Measurements from ENCODE around the gene NKTR.
A peak's percentile ranks its signal among the peaks of the same experiment; 100 is the strongest.
"Not testable (repeated sequence)": the region's sequence is repeated elsewhere in the genome, so short reads cannot be mapped to it uniquely, and the experiment has no call there.

The NKTR gene

DNA sequence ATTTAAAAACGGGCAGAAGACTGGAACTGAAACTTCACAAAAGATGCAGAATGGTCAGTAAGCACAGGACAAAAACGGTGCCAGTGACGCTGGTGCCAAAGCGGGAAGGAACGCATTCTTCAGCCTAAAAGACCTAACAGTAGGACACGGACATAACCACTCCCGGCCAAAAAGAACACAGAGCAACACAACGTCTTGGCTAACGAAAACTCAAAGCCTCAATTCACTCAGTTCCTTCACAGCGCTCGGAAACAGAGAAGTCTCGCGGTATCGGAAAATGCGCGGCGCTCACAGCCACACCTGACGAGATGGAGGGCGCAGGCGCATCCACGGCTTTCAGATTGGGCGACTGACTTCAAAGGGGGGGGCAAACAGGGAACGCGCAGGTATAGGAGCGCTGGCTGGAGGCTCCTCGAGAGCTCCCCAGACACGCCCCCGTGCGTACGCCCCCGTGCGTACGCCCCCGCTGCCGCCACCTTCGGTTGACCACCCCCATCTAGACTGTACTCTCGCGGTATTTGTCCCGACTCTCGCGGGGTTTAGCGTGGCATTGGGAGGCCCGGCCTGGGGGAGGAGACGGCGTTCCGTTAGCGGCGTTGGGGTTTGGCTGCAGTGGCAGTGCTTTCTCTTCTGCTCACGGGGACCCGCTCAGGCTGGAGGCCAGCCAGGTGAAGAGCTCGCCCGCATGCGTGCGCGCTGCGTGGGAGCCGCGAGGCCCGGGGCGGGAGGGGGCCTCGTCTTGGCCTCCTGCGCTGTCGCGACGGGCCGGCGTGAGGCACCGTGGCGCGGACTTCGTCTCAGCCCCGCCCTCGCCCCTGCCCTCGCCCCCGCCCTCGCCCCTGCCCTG, at the start of gene NKTR:
TSS of gene NKTR (plus strand) at position 576 of the 847 bp plus-strand sequence. CDS start 321 bp downstream, outside the sequence.
- peak; percentile 93 for DNase-seq

DNA sequence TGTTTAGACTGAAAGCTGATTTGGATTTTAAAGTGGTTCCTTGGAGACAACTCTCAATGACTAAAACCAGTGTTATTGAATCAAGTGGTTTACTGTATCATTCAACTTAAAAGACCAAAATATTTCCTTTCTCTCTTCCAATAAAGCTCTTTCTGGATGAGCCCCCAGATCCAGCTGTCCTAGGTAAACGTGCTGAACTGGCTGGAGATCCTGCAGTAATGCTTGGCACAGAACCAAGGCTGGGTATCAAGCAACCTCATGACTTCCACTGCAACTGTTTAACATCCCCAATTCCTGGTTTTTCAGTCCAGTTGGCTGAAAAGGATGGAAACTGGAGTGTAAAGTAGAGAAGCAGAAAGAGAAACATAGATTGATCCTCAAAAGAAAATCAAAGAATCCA, 47.7 kb upstream of the NKTR start:
- DNase-seq = no peak

DNA sequence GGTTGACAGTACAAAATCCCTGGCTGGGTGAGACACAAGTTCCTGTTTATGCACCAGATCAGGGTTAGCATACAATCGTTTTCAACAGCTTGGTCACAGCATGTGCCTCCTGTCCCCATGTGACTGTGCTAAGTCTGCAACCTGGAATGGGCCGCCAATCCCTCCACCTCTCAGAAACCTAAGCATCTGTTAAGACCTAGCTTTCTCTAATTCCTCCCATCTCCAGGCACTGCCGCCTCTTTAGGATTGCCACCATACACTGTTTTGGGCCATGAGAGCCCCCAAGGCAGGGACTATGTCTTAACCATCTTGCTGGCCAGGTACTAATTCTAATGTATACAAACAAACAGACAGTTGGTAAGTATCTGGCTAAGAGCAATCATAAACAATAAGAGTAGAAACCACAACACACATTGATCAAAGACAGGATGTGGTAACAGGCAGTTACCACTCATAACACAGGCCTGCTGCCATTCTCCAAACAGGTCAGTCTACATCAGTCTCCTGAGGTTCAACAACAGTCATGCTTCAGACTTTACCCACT, 44.3 kb upstream of the NKTR start:
- DNase-seq = no peak

DNA sequence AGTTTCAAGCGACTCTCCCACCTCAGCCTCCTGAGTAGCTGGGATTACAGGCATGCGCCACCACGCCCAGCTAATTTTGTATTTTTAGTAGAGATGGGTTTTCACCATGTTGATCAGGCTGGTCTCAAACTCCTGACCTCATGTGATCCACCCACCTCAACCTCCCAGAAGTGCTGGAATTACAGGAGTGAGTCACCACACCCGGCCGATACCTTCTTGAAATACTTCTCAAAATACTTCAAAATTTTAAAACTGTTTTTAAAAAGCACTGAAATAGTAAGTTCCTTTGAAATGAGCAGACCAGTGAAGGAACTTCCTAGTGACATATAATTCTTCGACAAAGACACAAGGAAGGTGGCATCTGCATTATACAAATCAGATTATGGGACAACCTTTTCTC, 43.7 kb upstream of the NKTR start:
- DNase-seq = not testable (repeated sequence)

DNA sequence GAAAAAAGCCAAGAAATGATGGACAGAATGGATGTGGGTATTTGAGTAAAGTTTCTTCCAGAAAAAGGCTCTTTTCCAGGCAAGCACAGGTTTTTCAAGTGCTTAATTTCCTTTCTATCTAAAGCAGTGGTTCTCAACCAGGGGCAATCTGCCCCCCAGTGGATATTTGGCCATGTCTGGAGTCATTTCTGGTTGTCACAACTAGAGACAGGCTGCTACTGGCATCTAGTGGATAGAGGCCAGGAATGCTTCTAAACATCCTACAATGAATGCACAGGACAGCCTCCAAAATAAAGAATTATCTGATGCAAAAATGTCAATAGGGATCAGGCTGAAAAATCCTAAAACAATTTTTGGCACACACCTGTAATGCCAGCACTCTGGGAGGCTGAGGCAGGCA, 42.6 kb upstream of the NKTR start:
- no peak for DNase-seq

DNA sequence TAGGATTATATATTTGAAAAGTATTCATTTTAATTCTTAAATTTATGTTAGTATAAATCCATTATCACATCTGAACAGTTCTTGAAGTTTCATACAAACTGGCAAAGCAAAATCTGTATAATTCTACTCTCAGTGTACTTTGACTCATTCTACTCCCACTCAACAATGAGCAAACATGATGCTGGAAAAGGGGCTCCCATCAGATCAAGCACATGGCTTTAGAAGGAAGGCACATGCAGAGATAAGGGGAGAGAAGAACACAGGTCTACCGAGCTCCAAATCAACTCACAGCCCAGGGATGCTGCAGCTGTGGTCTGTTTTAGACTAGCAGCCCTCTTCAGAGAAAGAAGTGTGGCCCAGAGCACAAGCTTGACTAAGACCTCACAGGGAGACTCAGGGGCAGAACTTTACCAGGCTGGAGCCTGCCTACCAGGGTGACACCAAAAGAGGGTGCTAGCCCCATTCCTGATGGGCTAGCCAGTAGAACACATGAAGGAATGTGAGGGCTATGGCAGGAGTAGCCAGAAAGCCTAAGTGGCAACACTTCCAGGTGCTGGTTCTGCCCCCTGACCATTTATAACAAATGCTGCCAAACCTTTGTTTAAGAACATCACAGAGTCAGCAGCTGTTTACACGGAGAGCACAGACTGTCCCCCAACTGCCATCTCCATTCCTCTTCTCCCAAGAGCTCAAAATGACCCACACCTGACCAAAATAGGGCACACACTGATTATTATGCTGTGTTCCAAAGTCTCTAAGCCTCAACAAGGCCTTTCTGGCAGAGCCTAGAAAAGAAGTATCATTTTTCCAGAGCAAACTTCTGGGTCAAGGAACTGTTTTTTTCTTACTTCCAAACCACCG, 38.2 kb upstream of the NKTR start:
- DNase-seq = no peak

DNA sequence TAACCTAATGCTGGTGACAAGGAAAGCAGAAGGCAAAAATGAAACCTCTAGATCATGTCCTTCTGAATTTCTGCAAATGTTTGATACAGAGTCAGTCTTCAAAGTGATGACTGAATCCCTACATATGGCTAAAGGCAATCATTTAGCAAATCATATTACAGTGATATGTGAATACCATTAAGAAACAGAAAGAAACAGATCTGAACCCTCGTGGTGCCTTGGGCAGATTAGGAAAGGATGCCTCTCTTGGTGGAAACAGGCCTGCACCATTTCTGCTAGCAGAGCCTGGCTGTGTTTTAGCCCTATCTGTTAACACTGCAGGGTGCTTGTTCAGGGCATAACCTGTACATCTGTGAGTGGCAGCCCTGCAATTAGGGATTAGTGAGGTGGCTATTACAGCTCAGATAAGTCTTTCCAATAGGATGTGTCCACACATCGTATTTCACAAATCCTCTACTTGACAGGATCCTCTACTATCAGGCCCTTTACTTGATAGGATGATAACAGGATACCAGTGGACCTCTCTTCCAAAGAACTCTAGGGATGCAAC, 30.8 kb upstream of the NKTR start:
- no peak for DNase-seq

DNA sequence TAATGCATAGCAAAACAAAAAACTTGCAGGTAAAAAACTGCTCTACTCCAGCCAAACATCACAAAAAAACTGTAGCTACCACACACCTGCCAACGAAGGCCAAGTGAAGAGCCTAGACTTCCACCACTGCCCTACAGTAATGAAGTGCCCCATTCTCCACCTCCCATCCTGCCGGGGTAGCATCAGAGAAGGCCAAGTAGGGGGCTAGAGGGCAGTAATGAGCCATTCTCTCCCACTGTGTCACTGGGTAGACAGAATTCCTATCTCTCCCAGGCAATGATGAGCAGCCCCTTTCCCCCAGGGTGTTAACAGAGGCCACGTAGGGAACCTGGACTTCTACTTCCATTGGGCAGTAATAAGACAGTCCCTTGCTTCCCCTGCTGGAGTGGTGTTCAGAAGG, 28.2 kb upstream of the NKTR start:
- no peak for DNase-seq

DNA sequence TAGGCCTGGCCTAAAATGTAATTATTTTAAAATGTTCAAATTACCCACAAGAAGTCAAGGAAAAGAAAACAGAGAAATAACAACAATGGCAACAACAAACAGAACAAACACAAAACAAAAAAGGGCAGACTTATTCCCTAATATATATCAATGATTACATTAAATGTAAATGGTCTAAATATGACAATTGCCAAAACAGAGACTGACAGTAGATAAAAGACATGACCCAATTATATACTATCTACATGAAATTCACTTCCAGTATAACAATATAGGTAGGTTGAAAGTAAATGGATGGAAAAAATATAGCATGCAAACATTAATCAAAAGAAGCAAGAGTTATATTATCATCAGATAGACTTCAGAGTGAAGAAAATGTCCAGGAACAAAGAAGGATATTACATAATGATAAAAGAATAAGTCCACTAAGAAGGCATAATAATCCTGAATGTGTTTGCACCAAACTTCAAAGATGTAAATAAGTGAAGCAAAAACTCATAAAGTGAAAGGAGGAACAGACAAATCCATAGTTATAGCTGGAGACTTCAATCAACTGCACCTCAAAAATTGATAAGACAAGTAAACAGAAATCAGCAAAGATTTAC, 25.2 kb upstream of the NKTR start:
- no peak for DNase-seq

DNA sequence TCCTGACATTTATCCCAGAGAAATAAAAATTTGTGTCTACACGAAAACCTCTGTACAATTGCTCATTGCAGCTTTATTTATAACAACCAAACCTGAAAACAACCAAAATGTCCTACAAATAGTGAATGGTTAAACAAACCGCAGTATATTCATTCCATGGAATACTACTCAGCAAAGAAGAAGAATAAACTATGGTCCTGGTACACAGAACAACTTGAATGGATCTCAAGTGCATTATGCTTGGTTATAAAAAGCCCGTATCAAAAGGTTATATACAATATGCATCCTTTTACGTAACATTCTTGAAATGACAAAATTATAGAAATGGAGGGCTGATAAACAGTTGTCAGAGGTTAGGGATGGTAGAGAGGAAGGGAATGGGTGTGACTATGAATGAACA, 22.4 kb upstream of the NKTR start:
- no peak for DNase-seq

DNA sequence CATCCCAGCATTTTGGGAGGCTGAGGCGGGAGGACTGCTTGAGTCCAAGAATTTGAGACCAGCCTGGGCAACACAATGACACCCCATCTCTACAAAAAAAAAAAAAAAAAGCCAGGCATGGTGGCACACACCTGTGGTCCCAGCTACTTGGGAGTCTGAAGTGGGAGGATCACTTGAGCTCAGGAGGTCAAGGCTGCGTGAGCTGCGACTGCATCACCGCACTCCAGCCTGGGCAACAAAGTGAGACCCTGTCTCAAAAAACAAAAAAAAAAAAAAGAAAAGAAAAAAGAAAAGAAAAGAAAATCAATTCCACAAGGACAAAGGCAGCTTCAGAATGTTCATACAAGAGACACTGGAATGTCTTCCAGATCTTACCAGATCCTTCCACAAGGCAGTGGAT, 21.1 kb upstream of the NKTR start:
- not testable (repeated sequence) for DNase-seq

DNA sequence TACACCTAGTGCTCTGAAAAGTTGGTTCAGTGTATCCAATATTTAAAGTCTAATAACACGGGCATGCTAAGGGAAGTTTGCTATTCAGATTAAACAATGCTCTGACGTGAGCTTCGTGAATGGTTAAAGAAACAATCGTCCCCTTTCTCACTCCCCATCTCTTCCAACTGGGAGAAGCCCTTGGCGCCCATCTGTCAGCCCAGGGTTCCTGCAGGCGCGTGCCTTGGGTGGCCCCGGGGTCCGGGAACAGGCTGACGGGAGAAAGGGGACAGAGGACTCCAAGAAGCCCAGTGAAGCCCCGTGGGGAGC, 19.1 kb upstream of the NKTR start:
- no peak for DNase-seq

DNA sequence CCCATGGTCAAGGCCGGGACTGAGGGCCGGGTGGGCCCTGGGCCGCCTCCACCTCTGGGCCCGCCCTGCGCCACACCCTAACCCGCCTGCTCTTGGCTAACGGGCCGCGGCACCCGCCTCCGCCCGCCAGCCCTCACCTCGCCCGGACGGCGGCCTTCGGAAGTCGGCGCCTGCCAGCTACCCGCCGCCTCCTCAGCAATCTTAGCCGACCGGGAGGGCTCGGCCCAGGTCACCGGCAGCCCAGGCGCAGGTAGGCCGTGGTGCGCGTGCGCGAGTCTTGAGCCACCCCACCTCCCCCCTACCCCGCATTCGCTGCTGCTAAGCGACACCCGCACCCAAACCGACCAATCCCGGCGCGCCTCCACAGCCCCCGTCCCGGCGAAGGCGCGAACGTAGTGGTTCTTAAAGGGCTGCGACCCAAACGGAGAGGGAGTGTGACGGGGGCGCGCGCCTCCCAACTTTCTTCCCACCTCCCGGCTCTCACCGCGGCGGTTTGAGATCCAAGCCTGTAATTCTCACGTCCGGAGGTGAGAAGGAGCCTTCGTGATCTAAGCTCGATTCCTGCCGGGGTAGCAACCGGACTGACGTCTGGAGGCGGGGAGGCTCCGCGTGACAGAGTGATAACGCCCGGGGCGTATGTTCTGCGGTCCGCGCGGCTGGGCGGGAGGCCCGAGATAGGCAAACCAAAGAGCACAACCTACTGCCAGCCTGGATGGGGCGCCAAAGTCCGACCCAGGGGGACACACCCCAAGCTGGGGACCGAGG, 18.6 kb upstream of the NKTR start, which contains the start of gene SEC22C:
TSS of gene SEC22C (minus strand) at position 259 of the 765 bp plus-strand sequence. CDS start 12,921 bp downstream, outside the sequence.
- DNase-seq = peak; percentile 79

DNA sequence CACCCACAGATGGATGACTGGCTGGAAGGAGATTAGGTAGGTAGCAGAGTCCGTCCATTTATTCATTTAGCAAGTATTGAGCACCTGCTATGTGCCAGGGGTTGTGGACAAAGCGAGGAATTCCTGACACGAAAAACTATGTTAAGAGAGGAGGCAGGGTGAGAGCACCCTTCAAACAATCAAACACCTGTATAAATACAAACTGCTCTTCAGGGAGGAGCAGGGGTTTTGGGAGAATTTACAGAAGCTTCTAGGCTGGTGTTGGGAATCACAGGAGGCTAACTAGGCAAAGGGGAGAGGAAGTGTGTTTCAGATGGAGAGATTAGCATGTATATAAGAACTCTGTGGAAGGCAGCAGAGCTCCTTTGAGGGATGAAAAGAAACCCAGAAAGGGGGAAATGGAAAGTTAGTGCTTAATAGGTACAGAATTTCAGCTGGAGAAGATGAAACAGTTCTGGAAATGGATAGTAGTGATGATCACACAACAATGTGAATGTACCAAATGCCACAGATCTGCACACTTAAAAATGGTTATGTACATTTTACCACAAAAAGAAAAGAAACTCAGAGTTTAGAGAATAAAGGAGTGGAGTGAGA, 17.9 kb upstream of the NKTR start:
- DNase-seq = no peak

DNA sequence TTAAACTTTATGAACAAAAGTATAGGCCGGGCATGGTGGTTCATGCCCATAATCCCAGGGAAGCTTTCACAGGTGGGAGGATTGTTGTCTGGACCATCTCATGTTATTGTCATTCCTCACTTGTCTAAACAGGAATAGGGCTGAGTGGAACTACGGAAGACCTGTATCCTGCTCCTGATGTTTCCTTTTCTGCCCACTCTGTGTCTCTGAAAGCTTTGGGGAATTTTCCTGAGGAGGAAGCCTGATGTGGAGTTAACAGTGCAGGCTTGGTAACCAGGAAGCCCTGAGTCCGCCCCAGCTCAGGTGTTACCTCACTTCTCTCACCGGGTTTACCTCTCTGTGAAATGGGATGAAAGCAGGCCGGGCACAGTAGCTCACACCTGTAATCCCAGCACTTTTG, 11.9 kb upstream of the NKTR start:
- no peak for DNase-seq

DNA sequence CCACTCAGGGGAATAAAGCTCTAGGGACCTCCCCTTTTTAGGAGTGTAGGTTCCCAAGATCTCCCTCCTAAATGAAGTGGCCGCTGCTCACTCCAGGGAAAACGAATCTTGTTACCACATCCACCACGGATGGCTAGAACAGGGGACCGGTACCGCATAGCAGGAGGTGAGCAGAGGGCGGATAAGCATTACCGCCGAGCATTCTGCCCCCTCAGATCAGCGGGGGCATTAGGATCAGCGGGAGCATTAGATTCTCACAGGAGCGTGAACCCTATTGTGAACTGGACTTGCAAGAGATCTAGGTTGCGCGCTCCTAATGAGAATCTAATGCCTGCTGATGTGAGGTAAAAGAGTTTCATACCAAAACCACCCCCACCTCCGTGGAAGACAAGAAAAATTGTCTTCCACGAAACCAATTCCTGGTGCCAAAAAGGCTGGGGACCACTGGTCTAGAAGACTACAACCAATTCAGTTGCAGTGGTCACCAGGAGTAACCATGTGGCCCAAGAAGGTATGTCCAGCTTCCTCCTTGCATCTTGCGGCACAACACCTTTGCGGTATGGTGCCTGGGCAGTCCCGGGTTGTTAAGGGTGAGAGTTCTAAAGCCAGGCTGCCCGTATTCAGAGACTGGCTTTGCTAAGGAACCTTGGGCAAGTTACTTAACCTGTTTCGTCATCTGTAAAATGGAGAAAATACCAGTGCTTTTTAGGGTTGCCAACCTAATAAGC, 10.9 kb upstream of the NKTR start:
- DNase-seq = no peak

DNA sequence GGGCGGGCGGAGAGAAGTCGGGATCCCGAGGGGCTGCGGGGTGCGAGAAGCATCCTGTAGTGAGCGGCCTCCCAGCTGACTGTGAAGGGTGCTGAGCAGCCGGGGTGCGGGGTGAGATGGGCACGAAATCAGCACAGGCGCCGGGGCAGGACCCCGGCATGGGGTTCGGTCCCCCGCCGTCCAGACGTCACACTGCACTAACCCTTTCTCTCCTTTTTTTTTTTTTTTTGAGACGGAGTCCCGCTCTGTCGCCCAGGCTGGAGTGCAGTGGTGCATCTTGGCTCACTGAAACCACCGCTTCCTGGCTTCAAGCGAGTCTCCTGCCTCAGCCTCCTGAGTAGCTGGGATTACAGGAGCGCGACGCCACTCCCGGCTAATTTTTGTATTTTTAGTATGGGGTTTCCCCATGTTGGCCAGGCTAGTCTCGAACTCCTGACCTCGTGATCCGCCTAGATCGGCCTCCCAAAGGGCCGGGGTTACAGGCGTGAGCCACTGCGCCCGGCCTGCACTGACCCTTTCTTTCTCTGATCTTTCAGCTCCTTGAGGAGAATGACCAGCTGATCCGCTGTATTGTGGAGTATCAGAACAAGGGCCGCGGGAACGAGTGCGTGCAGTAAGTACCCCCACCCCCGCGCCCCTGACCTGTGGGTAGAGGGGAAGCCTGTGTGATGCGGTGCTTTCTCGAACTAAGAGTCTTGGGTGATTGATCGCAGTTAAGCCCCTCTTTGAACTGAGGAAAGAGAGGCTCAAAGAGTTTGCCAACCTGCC, 9.3 kb upstream of the NKTR start:
- no peak for DNase-seq

DNA sequence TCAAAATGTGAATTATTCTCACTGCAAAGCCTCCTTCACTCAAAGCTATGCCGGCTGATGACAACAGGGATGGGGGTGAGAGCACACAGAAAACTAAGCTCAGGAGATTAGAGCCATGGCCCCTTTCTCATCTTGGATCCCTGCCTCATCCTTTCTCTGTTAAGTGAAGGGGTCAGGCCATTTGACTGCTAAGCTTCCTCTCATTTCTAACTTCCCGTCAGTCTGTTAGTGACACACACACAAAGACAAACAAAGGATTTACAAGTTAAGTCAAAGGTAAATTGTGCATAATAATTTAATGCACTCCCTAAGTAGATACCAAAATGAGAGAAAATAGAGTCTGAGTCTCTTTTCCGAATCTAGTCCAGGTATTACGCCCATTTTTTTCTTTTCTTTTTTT, 8.7 kb upstream of the NKTR start:
- DNase-seq = no peak

DNA sequence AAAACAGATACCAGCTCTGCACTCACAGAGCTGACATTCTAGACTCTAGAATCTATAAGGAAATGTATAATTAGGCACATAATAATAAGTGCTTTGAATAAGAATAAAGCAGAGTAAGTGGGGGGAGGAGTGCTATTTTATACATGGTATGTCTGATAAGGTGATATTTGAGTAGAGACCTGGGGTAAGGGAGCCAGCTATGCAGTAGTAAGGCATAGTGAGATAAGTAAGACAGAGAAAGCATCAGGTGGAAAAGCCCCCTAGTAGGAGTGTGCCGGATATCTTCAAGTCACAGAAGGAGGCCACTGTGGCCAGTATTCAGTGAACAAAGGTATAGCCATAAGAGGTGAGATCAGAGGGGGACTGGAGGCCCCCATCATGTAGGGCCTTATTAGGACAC, 6.9 kb upstream of the NKTR start:
- no peak for DNase-seq

DNA sequence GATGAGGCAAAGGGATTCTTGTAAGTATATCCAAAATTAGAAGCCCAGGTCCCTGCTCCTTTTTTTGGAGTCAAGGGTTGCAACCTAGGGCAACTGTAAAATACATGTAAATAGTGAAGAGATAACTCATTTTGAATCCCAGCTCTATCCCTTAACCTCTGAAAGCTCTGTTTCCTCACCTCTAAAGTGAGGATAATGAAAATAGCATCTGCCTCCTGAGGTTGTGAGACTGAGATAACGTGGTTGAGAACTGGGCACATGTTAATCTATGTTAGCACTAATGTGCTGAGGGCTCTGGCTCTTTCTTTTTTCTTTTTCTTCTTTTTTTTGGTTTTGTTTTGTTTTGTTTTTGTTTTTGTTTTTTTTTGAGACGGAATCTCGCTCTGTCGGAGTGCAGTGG, 4.8 kb upstream of the NKTR start:
- DNase-seq = no peak
